Esophagus muscularis mucosa (tissue), 4 donors: ENCODE results near the gene RASAL2. TPM values are rescaled to one million over a fixed set of nuclear protein-coding genes. Genes with fewer than 3 reads are reported as not detected.

Experiments used
- DNase-seq: peaks from one replicate; pipeline ENCODE4 v3.0.0-alpha.2; 2017; ENCODE audit errors: extremely low spot score
- H3K27ac ChIP-seq, 4 donors: fragments of 200-600 bp; sonication (generic); replicated peaks in 1 of 4; 1 replicate in 3 of 4; 2 replicates in 1 of 4; pipeline ENCODE4 v1.5.1; 2016 to 2019; ENCODE audit warnings: mild to moderate bottlenecking in 1 of 4
- H3K27me3 ChIP-seq, 4 donors: fragments of 200-600 bp; sonication (generic); one replicate each; pipeline versions ENCODE4 v1.5.1 to v1.6.0; 2016 to 2019
- H3K36me3 ChIP-seq, 4 donors: fragments of 200-600 bp; sonication (generic); one replicate each; pipeline ENCODE4 v1.5.1; 2016 to 2019
- H3K4me1 ChIP-seq, 4 donors: fragments of 200-600 bp; sonication (generic); one replicate each; pipeline ENCODE4 v1.5.1; 2016 to 2019
- H3K4me3 ChIP-seq, 4 donors: fragments of 200-600 bp; sonication (generic); 1 replicate in 2 of 4; 2 replicates in 2 of 4; pipeline ENCODE4 v1.5.1; 2016 to 2019; ENCODE audit warnings: mild to moderate bottlenecking in 4 of 4, moderate library complexity in 1 of 4
- H3K9me3 ChIP-seq, 4 donors: fragments of 200-600 bp; sonication (generic); 1 replicate in 3 of 4; 2 replicates in 1 of 4; pipeline ENCODE4 v1.5.1; 2016 to 2019
- EP300 ChIP-seq: sonication (generic); formaldehyde crosslinking; IDR thresholded peaks from one replicate; pipeline ENCODE4 v1.6.1; 2017; ENCODE audit warnings: antibody characterized with exemption
- POLR2A ChIP-seq: fragments of 450-650 bp; IDR thresholded peaks from one replicate; pipeline ENCODE4 v1.6.1; 2017; ENCODE audit warnings: antibody characterized with exemption, moderate library complexity, mild to moderate bottlenecking, low read depth
- POLR2AphosphoS5 ChIP-seq, 2 donors: sonication (generic); formaldehyde crosslinking; IDR thresholded peaks; one replicate each; pipeline ENCODE4 v1.6.1; 2017; ENCODE audit warnings: antibody characterized with exemption in 2 of 2
- WGBS: methylation state at CpG from one replicate; pipeline ENCODE4 v1.1.5; 2018; 5-methylcytosine and 5-hydroxymethylcytosine counted together
- intact Hi-C: fragments of 100-400 bp; cut with DNase I; formaldehyde crosslinking; loops from one replicate; pipeline ENCODE4 v1.15.1; 2023
- small RNA-seq, 3 donors: library from RNA; depleted of rRNA; stranded (forward); fragments of <200 nt; gene quantifications; one replicate each; pipeline ENCODE3, GENCODE V24; 2016
- total RNA-seq, 4 donors: library from RNA; depleted of rRNA; stranded (reverse); fragments of >200 nt; gene quantifications; one replicate each; pipeline versions ENCODE4 v1.1.0 to v1.2.1, GENCODE V29; 2016
- TF ChIP-seq, protein P1 (sequence below), 3 experiments: fragments of 200-600 bp in 2 of 3; fragments of 450-650 bp in 1 of 3; sonication (generic) in 2 of 3; IDR thresholded peaks; one replicate each; pipeline ENCODE4 v1.5.1; 2017 to 2019; ENCODE audit warnings: antibody characterized with exemption in 3 of 3, mild to moderate bottlenecking in 2 of 3, moderate library complexity in 1 of 3

RASAL2 gene
- total RNA-seq, 4 donors from 2014 or later = 11.6 to 30.0 (median 22.3) TPM

DNA sequence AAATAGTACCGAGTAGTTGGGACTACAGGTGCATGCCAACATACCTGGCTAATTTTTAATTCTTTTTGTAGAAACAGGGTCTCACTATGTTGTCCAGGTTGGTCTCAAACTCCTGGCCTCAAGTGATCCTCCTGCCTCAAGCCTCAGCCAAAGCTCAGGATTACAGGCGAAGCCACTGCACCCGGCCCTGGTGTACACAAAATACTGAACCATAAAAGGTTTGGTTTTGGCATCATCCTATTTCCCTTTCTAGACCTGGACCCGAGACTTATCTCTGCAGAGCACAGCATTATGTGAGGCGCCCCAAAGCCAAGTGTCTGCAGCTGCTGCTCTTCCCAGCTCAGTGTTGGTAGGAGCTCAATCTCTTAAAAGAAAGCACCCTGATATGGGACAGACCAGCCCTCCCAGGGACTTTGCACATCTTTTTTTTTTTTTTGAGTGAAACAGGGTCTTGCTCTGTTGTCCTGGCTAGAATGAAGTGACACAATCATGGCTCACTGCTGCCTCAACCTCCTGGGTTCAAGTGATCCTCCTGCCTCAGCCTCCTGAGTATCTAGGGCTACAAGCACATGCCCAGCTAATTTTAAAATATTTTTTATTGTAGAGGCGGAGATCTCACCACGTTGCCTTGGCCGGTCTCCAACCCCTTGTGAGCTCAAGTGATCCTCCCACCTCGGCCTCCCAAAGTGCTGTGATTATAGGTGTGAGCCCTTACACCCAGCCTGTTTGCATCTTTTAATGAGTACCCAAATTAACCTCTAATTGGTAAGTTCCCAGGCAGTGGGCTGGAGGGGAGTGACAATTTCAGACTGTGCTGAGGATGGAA is 439.4 kb downstream of the RASAL2 start:
- no peaks in the 10 kb centered on the region for H3K36me3 ChIP-seq
- H3K4me3 ChIP-seq = no peak overlapping the region
- TF ChIP-seq POLR2A (no peak), POLR2AphosphoS5 (IDR thresholded peaks at IDR 0.05) (no peak), EP300 (no peak)
- TF ChIP-seq, protein P1, sequence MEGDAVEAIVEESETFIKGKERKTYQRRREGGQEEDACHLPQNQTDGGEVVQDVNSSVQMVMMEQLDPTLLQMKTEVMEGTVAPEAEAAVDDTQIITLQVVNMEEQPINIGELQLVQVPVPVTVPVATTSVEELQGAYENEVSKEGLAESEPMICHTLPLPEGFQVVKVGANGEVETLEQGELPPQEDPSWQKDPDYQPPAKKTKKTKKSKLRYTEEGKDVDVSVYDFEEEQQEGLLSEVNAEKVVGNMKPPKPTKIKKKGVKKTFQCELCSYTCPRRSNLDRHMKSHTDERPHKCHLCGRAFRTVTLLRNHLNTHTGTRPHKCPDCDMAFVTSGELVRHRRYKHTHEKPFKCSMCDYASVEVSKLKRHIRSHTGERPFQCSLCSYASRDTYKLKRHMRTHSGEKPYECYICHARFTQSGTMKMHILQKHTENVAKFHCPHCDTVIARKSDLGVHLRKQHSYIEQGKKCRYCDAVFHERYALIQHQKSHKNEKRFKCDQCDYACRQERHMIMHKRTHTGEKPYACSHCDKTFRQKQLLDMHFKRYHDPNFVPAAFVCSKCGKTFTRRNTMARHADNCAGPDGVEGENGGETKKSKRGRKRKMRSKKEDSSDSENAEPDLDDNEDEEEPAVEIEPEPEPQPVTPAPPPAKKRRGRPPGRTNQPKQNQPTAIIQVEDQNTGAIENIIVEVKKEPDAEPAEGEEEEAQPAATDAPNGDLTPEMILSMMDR (IDR thresholded peaks at IDR 0.05) = no peak
- intact Hi-C loops = loop anchor here (1.0 to 5.0 kb wide), 2 partner anchors 16 to 469 kb away; no protein-coding TSS in a partner anchor
- no peak for DNase-seq
- H3K27ac ChIP-seq = no peak overlapping the region
- no peaks in the 10 kb centered on the region for H3K27me3 ChIP-seq
- no peaks in the 10 kb centered on the region for H3K9me3 ChIP-seq
- peaks cover 11 to 21% (median 17%) of the 10 kb centered on the region in 4 donors for H3K4me1 ChIP-seq
- whole genome bisulfite sequencing = 85% methylated on average over 9 of the region's 9 CpGs

Small RNA genes lying within 50 kb of the gene (small RNA-seq; reads per million reads assigned to genes)
- gene RF00017 = 0 reads per million in 3 donors

Other genes with a start within 250 kb of the RASAL2 start
- 1 to 10 TPM in 3 of 4 donors, under 1 TPM in 1; 0.83 to 2.6 (median 1.8) TPM for gene SEC16B, start 124.0 kb upstream of the RASAL2 start, total RNA-seq